ENCODE measurements around the gene PLEKHA7. TPM values are rescaled to one million over a fixed set of nuclear protein-coding genes. Genes with fewer than 3 reads are reported as not detected.

Gene PLEKHA7
- total and polyA plus RNA-seq, 2 of the 4 experiments (the other 2 are of a cell fraction): 0.12 TPM; not detected in 1

DNA sequence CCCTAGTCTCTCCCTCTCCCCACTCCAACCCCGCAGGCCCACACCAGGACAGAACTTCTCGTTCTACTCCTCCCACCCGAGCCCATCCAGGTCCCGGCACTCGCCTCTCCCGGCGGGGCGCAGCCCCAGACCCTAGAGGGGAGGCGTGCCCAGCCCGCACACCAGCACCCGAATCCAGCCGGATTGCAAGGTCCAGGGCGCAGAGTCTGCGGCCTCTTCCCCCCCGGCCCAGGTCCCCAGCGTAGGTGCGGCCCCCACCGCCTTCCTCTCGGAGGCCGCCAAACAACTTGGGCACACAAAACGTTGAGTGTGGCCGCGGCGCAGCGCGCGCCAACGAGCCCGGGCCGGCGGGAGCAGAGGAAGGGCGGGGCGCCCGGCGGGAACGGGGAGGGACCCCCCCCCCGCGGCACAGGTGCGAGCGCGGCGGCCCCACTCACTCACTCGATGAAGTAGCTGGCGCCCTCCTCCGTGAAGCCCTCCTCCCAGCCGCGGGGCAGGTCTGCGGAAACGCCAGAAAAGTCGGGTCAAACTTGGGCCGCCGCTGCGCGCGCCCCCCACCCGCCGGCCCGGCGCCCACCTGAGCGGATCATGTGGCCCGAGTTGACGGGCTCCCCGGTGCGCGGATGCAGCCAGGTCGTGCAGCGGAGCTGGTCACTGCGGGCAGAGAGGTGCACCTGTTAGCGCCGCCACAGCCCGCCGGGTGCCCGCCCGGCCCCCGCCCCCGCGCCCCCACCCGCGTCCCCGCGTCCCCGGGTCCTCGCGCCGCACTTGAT lies 480 bp downstream of the PLEKHA7 start (continued):
- TF ChIP-seq FOS (IDR thresholded peaks at IDR 0.05; ENCODE audit: low read depth, low read length): no peak

DNA sequence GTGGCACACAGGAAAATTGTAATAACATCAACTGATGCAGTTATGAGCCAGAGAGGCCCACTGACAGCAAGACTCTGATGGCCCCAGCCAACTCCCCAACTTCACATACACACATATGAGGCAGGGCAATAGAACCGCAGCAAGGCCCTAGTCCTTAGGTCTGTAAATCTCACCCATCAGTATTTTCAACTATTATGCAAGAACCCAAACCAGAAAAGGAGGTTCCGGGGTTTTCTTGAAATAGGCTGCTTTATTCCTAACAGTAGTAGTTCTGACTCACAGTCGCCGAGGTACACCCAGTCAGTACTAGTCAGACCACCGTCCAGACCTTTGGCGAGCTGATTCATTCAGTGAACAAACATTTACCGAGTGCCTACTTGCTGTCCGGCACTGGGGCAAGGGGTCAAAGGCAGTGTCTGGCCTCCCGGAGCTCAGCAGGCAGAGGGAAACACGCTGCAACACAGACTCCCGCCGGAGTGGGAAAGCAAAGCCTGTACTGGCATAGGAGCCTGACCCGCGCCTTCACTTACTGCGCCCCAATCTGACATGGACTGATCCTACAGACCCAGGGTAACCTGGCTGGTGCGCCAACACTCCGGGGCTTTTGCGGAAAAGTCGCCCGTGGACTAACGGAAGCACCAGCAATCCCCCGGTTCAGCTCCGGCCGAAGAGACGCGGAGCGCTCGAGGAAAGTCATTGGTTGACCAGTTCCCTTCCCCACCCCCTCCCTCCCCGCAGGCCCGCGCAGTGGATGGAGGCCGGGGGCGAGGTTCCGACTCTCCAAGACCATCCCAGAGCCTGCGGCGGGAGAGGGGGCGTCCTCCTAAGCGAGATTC lies 1.3 kb downstream of the PLEKHA7 start:
- no peak overlapping the region for H2BK120ac ChIP-seq (ENCODE audit: low read depth, low read length)
- ChIA-PET CTCF (no interaction called here), POLR2A (ENCODE audit: unreplicated experiment) (interaction anchor here (0.5 kb wide), 1 partner anchor 51 kb away, joined by 4 read pairs; no protein-coding TSS in a partner anchor)
- H3K9me1 ChIP-seq (ENCODE audit: insufficient read depth, low read length): no peaks in the 10 kb centered on the region
- no peak overlapping the region for H3K27ac ChIP-seq (ENCODE audit: insufficient read depth, low read length)
- no peak overlapping the region for H2BK5ac ChIP-seq (ENCODE audit: low read depth, low read length, poor library complexity, severe bottlenecking)
- no peaks in the 10 kb centered on the region for H4K20me1 ChIP-seq (ENCODE audit: insufficient read depth, low read length)
- H4K8ac ChIP-seq (ENCODE audit: low read depth in 2 of 2, low read length in 2 of 2): no peak overlapping the region
- H3K36me3 ChIP-seq (ENCODE audit: control insufficient read depth, insufficient read depth, low read length): no peaks in the 10 kb centered on the region
- in situ Hi-C loops (cut with MboI; ENCODE audit: low sequenced_read_pairs) (no loop called here), dilution Hi-C loops (cut with HindIII; ENCODE audit: low sequenced_read_pairs, unreplicated experiment) (no loop called here), intact Hi-C loops (cut with micrococcal nuclease) (loop anchor here (10.0 kb wide), 1 partner anchor 52 kb away; no protein-coding TSS in a partner anchor)
- TF ChIP-seq RFX5 (IDR thresholded peaks at IDR 0.05; ENCODE audit: low read depth, low read length) (no peak), CEBPB (IDR thresholded peaks at IDR 0.05; ENCODE audit: low read depth, low read length) (peak; percentile 65)
- peaks cover 51% of the 10 kb centered on the region for H3K27me3 ChIP-seq (ENCODE audit: control insufficient read depth, insufficient read depth, low read length)
- no peak overlapping the region for H3K14ac ChIP-seq (replicated peaks; ENCODE audit: low read depth, low read length)
- no peaks in the 10 kb centered on the region for H3K4me1 ChIP-seq (ENCODE audit: control insufficient read depth, insufficient read depth, low read length)
- no peak overlapping the region for H3K23ac ChIP-seq (ENCODE audit: low read depth, low read length)
- BruUV-seq (replicated peaks): no TSS peak
- H2AK9ac ChIP-seq (replicated peaks; ENCODE audit: low read depth, low read length, poor library complexity): peak overlapping the region; percentile 17
- peak overlapping the region; percentile 52; the same call in 1 of the 2 replicates for H3K4me2 ChIP-seq (ENCODE audit: low read depth, low read length)
- DNase-seq: peak; percentile 52
- H2BK15ac ChIP-seq (ENCODE audit: low read depth, low read length): no peak overlapping the region
- no peak overlapping the region for H3K18ac ChIP-seq (ENCODE audit: low read depth, low read length)
- peak overlapping the region; percentile 69 for H2AFZ ChIP-seq (replicated peaks; ENCODE audit: low read length, poor library complexity)
- peak; percentile 62 for ATAC-seq (ENCODE audit: low read depth)
- WGBS, 2 experiments (ENCODE audit: extremely low coverage in 2 of 2, insufficient read length in 1 of 2): 10% methylated on average over 2 of the region's 38 CpGs; no CpG with 5 or more reads in 1 of the 2 experiments
- no peaks in the 10 kb centered on the region for H3K79me1 ChIP-seq (ENCODE audit: low read depth in 1 of 2, low read length in 2 of 2)
- H2BK20ac ChIP-seq (ENCODE audit: low read depth, low read length): no peak overlapping the region
- H3K56ac ChIP-seq (ENCODE audit: extremely low read depth, insufficient read depth, low read length): no peak overlapping the region
- H4K91ac ChIP-seq (ENCODE audit: insufficient read depth, low read depth, low read length): no peak overlapping the region
- H3K9ac ChIP-seq (ENCODE audit: low read depth, low read length): no peak overlapping the region
- no peak overlapping the region; the same call in 1 of the 2 replicates for H3K4me3 ChIP-seq (ENCODE audit: insufficient read depth, low read depth, low read length)
- no peak overlapping the region for H4K5ac ChIP-seq (ENCODE audit: low read depth, low read length)
- H2AK5ac ChIP-seq (ENCODE audit: low read depth, low read length): no peak overlapping the region
- H3K4ac ChIP-seq (ENCODE audit: low read depth, low read length): no peak overlapping the region
- no peaks in the 10 kb centered on the region for H3K9me3 ChIP-seq (ENCODE audit: control insufficient read depth, insufficient read depth, low read length)
